ENCODE results near the gene PODXL2.
A peak's percentile ranks its signal among the peaks of the same experiment; 100 is the strongest.
"Not testable (repeated sequence)": the region's sequence is repeated elsewhere in the genome, so short reads cannot be mapped to it uniquely, and the experiment has no call there.

The PODXL2 gene

DNA sequence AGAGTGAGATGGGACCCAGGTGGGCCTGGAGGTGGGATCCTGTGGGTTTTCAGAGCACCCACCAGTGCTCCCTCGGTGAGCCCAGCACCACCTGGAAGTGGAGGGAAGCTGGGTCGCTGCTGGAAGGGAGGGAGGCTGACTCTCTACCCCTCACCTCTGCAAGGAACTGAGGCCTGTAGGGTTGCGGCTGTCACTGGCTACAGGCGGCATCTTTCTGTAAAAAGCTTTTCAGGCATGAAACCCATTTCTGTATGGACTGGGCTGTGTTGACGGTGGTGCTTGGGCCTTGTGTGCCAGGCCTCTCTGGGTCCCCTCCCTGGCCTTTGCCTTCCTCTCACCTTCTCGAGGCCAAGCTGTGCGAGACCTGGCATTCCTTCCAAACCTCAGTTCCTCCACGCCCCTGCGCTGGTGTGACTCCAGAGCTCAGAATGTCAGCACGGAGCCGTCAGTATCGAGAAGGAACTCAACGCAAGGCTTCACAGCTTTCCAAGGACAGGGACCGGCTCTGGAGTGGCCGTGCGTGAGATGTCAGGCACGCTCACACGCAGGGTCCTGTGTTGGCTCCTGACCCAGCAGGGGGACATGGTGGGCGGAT lies 60.4 kb downstream of the PODXL2 start:
- no peak for DNase-seq (ENCODE audit: low read depth, low spot score)

DNA sequence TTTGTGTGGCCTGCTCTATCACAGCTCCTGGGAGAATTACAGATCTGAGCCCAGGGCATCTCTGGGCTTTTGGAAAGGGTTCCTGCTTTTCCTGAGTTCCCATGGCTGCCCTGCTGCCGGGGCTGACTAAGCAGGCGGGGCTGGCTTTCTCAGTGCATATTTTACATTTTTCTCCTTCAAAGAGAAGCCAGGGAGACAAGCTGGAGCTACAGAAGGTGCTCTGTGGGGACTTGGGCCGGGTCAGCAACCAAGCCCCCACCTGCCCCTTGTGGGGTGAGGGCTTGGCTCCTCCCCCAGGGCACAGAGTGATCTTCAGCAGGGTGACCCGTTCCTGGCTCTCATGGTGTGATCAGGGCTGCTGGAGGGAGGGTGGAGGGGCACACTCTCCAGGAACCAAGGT lies 61.1 kb downstream of the PODXL2 start:
- DNase-seq (ENCODE audit: low read depth, low spot score) = no peak

DNA sequence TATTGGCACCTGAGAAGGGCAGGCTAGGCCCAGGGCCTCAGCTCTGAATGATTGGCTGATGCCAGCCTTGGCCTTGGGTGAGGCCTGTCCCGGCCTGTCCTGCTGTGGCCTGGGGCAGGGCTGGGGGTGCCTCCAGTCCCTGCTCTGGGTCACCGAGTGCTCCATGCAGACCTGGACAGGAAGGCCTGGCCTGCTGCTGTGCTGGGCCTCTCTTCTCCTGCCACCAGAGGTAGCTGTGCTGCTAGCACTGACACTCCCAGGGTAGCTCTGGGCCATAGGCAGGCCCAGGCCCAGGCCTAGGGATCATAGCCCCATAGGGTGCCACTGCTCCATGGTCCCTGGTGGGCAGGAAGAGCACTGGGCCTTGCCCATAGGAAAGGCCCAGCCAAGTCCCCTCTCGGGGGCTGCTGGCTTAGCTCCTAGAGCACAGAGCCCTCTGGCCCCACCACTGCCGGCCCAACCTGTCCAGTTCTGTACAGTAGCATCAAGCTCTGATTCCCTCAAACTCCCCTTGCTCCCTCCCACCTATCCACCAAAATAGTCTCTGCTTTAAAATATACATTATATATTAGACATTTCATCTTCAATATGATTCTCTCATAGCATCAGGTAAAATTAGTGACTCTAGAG lies 62.0 kb downstream of the PODXL2 start:
- no peak for DNase-seq (ENCODE audit: low read depth, low spot score)

DNA sequence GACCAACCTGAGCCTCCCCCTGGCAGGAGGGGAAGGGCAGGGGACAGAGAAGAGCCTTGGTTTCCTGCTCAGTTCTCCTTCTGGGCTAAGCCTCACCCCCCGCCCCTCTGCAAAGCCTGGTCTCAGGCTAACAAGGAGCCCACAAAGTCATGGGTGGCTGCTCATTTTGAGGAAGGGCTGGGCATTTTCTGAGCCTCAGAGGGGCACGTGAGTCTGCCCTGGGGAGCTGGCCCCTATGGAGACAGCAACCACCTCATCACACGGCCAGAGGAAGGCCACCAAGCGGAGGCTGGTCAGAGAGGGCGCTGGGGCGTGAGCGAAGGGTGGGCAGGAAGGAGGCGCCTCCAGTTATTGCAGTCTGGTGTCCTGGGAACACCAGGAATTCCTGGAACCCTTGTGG lies 62.5 kb downstream of the PODXL2 start:
- no peak for DNase-seq (ENCODE audit: low read depth, low spot score)

DNA sequence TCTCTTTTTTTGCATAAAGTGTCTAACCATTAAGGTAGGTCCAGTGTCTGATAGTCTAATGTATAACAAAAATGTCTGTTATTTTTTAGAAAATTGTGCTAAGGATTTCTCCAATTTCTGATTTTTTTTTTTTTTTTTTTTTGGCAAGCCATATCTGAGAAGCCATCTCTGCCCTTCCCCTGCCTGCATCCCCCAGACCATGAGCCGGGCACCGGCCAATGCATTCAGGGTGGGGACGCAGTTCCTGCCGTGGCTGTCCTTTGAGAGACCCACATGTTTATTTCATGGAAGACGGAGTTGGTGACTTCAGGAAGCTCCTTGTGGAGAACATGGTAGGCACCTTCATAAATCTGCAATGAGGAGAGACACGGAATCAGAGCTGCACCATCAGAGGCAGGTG lies 63.0 kb downstream of the PODXL2 start:
- DNase-seq (ENCODE audit: low read depth, low spot score) = no peak

DNA sequence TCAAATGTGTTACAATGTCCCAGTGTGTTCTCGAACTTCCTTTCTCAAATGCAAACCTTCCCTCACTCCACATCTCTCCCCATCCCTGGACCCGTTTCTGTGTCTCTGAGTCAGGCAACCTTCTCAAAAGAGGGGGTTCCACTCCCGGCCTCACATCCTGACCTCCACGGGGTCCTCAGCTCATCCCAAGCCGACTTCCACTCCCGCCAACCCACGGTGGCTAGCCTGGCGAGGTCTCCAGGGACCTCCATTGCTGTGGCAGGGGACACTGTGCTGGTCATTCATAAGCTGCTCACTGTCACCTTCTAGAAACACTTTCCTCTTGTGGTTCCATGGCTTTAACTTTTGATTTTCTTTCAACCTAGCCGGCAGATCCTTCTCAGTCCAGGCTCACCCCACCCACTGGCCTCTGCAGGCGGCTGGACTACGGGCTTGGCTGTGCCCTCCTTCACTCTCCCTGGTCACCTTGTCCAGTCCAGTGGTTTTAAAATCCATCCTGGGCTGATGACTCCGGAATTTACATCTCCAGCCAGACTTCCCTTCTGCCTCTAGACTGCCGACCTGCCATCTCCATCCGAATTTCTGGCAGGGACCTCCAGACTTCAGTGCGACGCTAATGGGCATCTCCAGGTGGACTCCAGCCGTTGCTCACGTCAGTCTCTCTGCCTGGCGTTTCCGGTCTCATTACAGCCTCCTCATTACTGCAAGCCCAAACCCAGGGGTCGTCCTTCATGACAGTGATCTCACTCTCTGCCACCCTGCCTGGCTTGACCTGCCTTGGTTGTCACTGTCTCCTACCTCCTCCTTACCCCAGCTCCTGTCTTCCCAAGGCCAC lies 63.7 kb downstream of the PODXL2 start:
- no peak for DNase-seq (ENCODE audit: low read depth, low spot score)

DNA sequence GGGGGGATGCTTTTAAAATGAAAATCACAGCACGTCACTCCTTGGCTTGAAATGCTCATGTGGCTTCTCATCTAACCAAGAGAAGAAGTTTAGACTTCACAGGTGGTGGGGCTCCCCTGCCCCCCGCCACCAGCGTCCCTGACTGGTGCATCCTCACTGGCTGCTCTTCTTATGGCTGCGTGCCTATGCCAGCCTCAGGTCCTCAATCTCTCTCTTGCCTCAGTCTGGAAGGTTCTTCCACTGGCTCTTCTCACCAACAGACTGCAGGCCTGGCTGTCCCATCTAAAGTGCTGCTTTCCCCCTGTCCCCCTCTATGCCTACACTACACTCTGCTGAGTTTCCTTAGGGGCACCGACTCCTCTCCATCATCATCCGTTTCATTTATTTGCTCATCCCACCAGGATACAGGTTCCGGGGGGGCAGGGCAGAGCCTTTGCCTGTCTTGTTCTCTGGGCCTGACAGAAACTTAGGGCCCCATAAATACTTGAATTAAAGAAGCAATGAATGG lies 64.4 kb downstream of the PODXL2 start:
- no peak for DNase-seq (ENCODE audit: low read depth, low spot score)

DNA sequence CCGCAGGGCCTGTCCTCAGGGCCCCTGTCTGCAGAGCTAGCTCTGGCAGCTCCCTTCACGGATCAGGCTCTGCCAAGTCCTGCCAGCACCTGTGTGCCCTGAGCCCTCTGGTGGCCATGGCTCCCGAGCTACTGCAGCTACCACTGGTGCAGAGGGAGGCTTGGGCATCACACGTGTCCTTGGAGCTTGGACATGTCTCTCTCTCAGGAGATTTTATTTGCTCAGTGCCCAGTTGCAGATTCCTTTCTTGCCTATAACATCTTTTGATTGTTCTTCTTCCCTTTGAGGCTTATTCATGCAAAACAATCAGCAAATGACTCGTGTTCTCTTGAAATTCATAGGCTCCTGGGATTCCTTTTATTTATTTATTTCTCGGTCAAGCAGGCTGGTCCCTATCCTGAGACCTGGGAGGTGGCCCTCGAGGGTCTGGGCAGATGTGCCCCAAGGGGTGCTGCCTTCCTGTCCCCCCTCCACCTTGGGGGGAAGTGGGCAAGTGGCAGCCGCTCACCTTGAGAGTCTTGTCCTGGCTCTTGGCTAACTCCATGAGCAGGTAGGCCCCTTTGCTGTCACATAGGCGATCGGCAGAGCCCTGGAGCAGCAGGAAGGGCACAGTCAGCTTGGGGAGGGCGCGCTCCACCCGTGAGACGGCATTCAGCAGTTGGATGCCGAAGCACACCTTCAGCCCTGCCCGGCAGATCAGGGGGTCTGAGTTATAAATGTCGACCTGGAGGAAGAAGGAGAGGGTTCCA lies 65.7 kb downstream of the PODXL2 start:
- DNase-seq (ENCODE audit: low read depth, low spot score) = no peak

DNA sequence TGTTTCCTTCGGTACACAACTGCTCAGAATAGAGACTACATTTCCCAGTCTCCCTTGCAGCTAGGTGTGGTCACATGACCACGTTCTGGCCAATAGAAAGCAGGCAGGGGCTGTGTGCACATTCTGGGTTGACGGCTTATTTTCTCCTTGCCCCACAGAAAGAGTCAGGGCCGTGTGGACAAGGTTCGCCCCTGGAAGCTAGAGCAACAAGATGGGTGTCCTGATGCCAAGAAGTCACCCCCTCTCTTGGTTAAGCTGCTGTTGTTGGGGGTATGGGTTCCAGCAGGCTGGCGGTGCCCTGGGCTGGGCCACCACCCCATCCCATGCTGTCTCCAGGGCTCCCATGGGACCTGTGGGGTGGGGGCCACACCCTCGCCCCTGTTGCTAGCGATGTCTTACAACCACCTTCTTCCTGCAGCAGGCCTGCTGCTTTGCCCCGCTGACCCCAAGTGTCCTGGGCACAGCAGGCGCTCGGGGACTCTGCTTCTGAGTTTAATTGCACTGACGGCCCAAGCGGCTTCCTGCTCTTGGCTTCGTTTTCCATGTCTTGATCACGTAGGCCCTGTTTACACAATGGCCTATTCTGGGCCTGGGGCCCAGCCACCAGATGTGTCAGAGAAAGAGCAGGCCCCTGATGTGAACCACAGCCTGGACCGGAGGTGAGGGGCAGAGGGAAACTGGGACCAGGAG lies 68.7 kb downstream of the PODXL2 start:
- DNase-seq (ENCODE audit: low read depth, low spot score) = peak; percentile 86

DNA sequence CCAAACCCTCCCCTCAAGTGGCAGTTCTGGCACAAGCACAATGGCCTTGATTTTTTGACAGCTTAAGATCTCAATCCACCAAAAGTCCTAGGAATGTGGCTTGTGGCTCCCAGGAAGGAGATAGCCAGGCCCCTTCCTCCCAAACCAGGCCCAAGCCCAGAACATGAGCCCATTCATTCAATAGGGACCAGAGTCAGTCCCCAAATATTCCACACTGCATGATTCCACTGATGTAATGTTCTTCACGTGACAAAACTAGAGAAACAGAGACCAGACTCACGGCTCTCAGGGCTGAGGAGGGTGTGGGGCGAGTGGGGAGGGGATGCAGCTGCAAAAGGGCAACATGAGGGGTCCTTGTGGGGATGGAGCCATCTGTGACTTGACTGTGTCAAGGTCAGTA lies 69.3 kb downstream of the PODXL2 start:
- peak; percentile 42 for DNase-seq (ENCODE audit: low read depth, low spot score)

DNA sequence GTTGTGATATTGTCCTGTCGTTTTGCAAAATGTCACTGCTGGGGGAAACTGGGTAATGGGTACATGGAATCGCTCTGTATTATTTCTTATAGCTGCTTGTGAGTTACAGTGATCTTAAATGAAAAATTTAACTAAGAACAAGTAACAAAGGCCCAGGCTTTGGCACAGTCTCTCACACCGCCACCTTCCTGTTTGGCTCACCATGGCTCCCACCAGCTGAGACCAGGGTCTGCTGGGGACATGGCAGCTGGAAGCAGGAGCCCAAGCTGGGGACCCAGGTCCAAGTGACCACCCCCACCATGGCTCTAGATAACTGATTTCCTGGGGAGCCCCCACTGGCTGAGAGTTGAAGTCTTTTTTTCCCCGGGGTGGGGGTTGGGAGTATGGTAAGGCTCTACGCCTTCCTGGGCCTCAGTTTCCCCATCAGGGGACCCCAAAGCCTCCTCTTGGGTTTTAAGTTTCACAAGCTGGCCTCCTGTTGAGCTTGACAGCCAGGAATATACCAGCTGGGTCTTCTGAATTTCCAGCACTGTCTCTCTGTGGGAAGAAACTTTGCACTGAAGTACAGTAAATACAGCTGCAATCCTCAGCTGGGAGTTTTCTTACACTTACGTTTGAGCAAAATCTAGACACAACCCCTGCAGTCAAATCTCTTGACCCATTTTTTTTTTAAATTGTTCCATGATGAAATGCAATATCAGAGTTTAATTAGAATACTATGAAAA lies 69.9 kb downstream of the PODXL2 start:
- peak; percentile 89 for DNase-seq (ENCODE audit: low read depth, low spot score)

DNA sequence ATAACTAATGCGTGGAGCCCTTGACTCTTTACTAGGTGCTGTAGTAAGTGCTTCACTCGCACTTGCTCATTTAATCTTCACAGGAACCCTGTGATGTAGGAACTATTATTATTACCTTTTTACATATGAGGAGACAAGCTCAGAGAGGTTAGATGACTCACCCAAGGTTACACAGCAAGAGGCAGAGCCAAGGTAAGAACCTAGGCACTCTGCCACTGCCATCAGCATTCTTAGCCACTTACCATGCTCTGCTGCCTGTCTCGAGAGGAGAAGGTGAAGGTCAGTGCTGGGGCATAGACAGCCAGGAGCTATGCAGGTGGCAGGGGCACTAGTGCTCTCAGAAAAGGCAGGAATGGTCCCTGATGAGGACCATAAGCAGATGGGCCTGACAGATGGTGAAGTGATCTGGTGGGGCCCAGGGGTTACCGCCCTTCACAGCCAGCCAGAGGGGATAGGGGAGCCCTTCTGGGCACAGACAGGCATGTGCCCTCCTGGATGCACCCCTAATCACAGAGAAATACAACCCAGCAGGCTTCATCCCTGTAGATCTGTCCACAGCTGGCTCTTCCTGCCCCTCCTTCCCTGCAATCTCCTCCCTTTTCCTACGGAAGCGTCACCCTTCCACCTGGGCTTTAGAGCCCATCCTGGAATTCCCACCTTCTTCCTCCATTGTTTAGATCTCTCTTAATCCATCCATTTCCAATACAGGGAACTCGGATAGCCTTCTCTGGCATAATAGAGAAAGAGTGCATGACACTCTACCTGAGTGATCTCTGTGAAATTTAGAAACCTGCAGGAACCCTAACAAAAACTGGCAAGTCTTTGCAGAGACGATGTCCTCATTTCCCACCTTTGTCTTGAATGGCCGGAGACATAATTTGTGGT lies 70.7 kb downstream of the PODXL2 start:
- DNase-seq (ENCODE audit: low read depth, low spot score) = peak; percentile 82

DNA sequence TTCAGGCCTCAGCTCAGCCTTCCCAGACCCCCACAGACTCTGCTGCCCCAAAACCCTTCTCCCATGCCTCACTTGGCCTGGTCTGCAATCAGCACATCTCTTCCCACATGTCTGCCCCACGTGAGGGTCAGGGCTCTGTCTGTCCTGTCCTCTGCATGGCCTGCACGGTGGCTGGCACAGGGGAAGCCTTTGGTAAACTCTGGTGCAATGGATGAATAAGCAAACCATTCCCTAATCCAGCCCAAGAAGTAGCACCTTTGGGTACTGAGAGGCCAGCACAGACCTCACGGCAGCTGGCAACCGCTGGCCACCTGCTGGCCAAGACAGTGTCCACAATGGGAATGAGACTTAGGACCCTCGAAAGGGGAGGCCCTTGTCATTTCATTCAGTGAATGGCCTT lies 71.4 kb downstream of the PODXL2 start:
- no peak for DNase-seq (ENCODE audit: low read depth, low spot score)

DNA sequence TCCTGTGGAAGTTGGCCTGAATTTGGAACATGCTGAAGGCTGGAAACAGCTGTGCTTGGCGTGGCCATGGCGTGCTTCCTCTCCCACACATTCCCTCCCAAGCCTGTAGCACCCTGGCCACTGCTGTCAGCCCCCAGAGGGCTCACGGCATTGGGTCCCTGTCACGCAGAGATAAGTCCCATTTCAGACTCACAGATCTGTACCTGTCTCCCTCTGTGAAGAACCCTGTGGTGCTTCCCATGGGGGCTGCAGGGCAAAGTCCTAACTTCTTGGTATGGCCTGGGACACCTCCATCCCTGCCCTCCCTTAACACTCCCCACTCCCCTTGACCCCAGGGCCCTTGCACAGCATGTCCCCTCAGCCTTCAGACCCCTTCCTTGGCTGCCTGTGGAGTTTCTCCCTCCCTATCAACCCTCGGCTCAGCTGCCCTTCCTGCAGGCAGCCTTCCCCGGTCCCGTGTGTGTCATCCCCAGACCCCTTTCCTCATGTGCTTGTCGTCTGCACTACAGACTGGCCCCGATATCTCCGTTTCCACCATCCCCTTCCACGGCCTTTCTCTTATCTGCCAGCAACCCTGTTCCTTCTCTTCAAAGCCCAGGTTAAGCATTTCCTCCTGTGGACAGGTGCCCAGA lies 72.4 kb downstream of the PODXL2 start:
- no peak for DNase-seq (ENCODE audit: low read depth, low spot score)

DNA sequence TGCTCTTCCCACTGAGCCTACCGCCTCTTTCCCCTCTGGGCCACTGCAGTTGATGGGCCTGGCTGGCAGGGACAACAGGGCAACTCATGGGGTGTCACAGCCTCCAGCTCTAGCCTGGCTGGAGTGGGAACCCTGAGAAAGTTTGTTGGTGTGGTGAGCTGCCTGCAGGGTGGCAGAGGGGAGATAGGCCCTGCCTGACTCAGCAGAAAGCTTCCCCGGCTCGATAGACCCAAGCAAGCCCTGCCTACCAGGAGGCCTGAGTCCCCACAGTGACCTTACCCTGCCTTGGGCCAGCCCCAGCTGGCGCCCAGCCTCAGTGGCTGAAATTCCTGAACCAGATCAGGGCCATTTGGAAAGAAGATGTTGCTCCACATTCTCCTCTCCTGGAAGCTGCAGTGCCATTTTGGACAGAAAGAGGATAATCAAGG lies 73.2 kb downstream of the PODXL2 start:
- DNase-seq (ENCODE audit: low read depth, low spot score) = no peak

DNA sequence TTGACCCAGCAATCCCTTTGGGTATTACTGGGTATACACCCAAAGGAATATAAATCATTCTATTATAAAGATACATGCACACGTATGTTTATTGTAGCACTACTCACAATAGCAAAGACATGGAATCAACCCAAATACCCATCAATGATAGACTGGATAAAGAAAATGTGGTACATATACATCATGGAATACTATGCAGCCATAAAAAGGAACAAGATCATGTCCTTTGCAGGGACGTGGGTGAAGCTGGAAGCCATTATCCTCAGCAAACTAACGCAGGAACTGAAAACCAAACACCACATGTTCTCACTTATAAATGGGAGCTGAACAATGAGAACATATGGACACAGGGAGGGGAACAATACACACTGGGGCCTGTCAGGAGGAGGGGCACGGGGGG lies 75.9 kb downstream of the PODXL2 start:
- not testable (repeated sequence) for DNase-seq (ENCODE audit: low read depth, low spot score)

DNA sequence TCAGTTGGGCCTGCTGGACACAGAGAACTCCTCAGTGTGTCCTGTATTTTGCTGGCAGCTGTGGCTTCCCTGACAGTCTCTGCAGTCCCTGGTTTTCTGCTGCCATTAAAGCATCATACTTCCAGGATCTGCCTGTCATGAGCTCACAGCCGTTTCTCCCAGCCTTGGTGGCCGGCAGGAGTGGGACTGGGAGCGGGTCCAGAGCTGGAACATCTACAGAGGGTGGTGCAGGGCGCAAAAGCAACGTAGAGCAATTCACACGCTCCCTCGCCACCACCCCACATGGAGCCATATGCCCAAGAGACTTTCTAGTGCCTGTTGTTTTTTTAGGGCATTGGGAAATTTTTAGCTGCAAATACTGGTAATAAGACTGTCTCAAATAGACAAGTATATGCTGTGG lies 77.3 kb downstream of the PODXL2 start:
- DNase-seq (ENCODE audit: low read depth, low spot score) = no peak

DNA sequence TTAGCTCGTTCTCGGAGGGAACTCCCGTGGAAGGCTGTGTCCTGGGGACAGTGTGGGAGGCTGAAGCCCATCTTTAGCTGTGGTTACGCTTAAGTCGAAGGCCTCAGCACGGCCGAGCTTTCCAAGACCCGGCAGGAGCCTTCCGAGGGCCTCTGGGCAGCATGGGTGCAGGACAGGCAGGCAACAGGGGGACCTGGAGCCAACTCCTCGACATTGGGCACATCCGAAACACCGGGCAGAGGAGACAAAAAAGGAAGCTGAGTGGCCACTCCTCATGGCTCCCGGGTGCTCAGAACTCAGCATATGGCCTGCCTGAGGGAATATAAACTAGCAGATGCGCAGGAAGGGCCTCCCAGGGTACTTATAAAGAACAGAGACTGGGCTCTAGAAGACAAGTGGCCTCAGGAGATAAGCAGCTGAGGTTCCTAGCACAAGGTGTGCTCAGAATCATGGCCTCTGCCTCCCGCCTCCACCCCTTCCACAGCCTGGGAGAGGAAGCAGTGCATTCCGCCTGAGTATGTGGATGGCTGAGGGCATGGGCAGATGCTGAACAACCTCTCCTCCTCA lies 77.9 kb downstream of the PODXL2 start:
- no peak for DNase-seq (ENCODE audit: low read depth, low spot score)

DNA sequence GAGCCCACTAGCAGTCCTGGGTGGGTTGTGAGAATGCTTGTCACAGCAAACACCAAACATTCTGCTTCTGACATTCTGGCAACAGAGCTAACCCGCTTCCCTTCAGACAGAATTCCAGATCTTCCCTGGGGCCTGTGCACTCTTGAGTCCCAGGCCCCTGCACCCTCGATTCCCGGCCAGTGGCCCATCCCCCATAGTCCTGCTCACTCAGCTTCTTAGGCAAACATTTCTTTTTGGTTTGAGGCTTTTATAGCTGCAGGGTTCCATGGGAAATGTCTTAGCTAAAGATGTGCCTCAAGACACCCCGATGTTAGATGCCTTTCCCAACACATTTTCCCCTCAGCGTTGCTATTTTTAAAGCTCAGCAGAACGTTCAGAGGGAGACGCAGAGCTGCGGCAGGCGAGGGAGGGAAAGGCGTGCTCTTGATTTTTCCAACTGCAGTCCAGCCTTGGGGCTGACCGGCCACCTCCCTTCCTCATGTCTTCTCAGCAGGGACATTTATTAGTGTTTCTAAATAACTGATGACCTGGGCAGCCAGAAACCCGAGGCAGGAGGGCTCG lies 78.9 kb downstream of the PODXL2 start:
- peak; percentile 86 for DNase-seq (ENCODE audit: low read depth, low spot score)

Data from brain pericyte (primary cell).